IPS-18a (cell line): ENCODE results near the gene TKTL2.
"Not testable (repeated sequence)": the region's sequence is repeated elsewhere in the genome, so short reads cannot be mapped to it uniquely, and the experiment has no call there.

Experiments
- H3K27ac ChIP-seq: one replicate; pipeline ENCODE4 v1.5.1; 2013; ENCODE audit warnings: low read length
- H3K27me3 ChIP-seq: one replicate; pipeline ENCODE4 v1.6.1; 2013; ENCODE audit warnings: mild to moderate bottlenecking, low read length; ENCODE audit not compliant: control insufficient read depth, insufficient read depth
- H3K36me3 ChIP-seq: one replicate; pipeline ENCODE4 v1.6.1; 2013; ENCODE audit warnings: low read depth, low read length; ENCODE audit not compliant: control insufficient read depth
- H3K4me1 ChIP-seq: one replicate; pipeline ENCODE4 v1.6.1; 2013; ENCODE audit warnings: low read depth, low read length; ENCODE audit not compliant: control insufficient read depth
- H3K4me3 ChIP-seq: one replicate; pipeline ENCODE4 v1.5.1; 2013; ENCODE audit warnings: low read length
- H3K9ac ChIP-seq: one replicate; pipeline ENCODE4 v1.6.1; 2013; ENCODE audit warnings: mild to moderate bottlenecking, low read length, moderate library complexity
- H3K9me3 ChIP-seq: one replicate; pipeline ENCODE4 v1.6.1; 2013; ENCODE audit warnings: low read depth, low read length; ENCODE audit not compliant: control insufficient read depth

The TKTL2 gene

GRCh38 chr4:163484906-163485305 lies 11.4 kb upstream of the TKTL2 start:
- Histone ChIP-seq H3K4me3 (no peak overlapping the region), H3K9ac (no peak overlapping the region), H3K36me3 (no peaks in the 10 kb centered on the region), H3K27me3 (no peaks in the 10 kb centered on the region), H3K4me1 (peaks cover 4% of the 10 kb centered on the region), H3K9me3 (no peaks in the 10 kb centered on the region), H3K27ac (no peak overlapping the region)

- Histone ChIP-seq H3K4me3 (no peak overlapping the region), H3K27me3 (no peaks in the 10 kb centered on the region), H3K9ac (no peak overlapping the region), H3K36me3 (no peaks in the 10 kb centered on the region), H3K4me1 (peaks cover 4% of the 10 kb centered on the region), H3K27ac (no peak overlapping the region), H3K9me3 (no peaks in the 10 kb centered on the region)
Measured at GRCh38 chr4:163482190-163482589, 8.6 kb upstream of the TKTL2 start.

GRCh38 chr4:163476761-163477438 lies 3.3 kb upstream of the TKTL2 start:
- no peak overlapping the region for H3K27ac ChIP-seq
- no peaks in the 10 kb centered on the region for H3K4me1 ChIP-seq
- no peaks in the 10 kb centered on the region for H3K36me3 ChIP-seq
- H3K4me3 ChIP-seq, result no peak overlapping the region
- no peak overlapping the region for H3K9ac ChIP-seq
- H3K27me3 ChIP-seq, result no peaks in the 10 kb centered on the region
- H3K9me3 ChIP-seq, result no peaks in the 10 kb centered on the region

GRCh38 chr4:163474027-163474426 lies 473 bp upstream of the TKTL2 start:
- Histone ChIP-seq H3K27me3 (no peaks in the 10 kb centered on the region), H3K4me1 (no peaks in the 10 kb centered on the region), H3K4me3 (no peak overlapping the region), H3K9me3 (no peaks in the 10 kb centered on the region), H3K27ac (no peak overlapping the region), H3K9ac (no peak overlapping the region), H3K36me3 (no peaks in the 10 kb centered on the region)

- Histone ChIP-seq H3K27me3 (no peaks in the 10 kb centered on the region), H3K9ac (no peak overlapping the region), H3K4me3 (no peak overlapping the region), H3K36me3 (no peaks in the 10 kb centered on the region), H3K27ac (no peak overlapping the region), H3K9me3 (no peaks in the 10 kb centered on the region), H3K4me1 (no peaks in the 10 kb centered on the region)
Measured at GRCh38 chr4:163473130-163473529, 424 bp downstream of the TKTL2 start.

- Histone ChIP-seq H3K4me1 (no peaks in the 10 kb centered on the region), H3K4me3 (no peak overlapping the region), H3K27me3 (no peaks in the 10 kb centered on the region), H3K9ac (no peak overlapping the region), H3K36me3 (no peaks in the 10 kb centered on the region), H3K9me3 (no peaks in the 10 kb centered on the region), H3K27ac (no peak overlapping the region)
Measured at GRCh38 chr4:163470391-163470790, 3.2 kb downstream of the TKTL2 start.

GRCh38 chr4:163467082-163467770 lies 6.3 kb downstream of the TKTL2 start:
- Histone ChIP-seq H3K9me3 (no peaks in the 10 kb centered on the region), H3K4me3 (no peak overlapping the region), H3K9ac (no peak overlapping the region), H3K36me3 (no peaks in the 10 kb centered on the region), H3K27ac (no peak overlapping the region), H3K4me1 (no peaks in the 10 kb centered on the region), H3K27me3 (no peaks in the 10 kb centered on the region)

- Histone ChIP-seq H3K9ac (no peak overlapping the region), H3K4me3 (no peak overlapping the region), H3K9me3 (no peaks in the 10 kb centered on the region), H3K27ac (no peak overlapping the region), H3K36me3 (no peaks in the 10 kb centered on the region), H3K27me3 (no peaks in the 10 kb centered on the region), H3K4me1 (no peaks in the 10 kb centered on the region)
Measured at GRCh38 chr4:163462556-163462955, 11.0 kb downstream of the TKTL2 start.

- no peak overlapping the region for H3K4me3 ChIP-seq
- no peaks in the 10 kb centered on the region for H3K9me3 ChIP-seq
- H3K27me3 ChIP-seq, result no peaks in the 10 kb centered on the region
- H3K9ac ChIP-seq, result no peak overlapping the region
- no peaks in the 10 kb centered on the region for H3K36me3 ChIP-seq
- no peak overlapping the region for H3K27ac ChIP-seq
- no peaks in the 10 kb centered on the region for H3K4me1 ChIP-seq
Measured at GRCh38 chr4:163448540-163449203, 24.9 kb downstream of the TKTL2 start.

- Histone ChIP-seq H3K27ac (no peak overlapping the region), H3K9ac (no peak overlapping the region), H3K36me3 (no peaks in the 10 kb centered on the region), H3K9me3 (no peaks in the 10 kb centered on the region), H3K4me3 (no peak overlapping the region), H3K4me1 (no peaks in the 10 kb centered on the region), H3K27me3 (no peaks in the 10 kb centered on the region)
Measured at GRCh38 chr4:163447481-163447880, 26.1 kb downstream of the TKTL2 start.

- not testable (repeated sequence) for H3K27ac ChIP-seq, H3K4me1 ChIP-seq, H3K27me3 ChIP-seq, H3K4me3 ChIP-seq, H3K9ac ChIP-seq, H3K9me3 ChIP-seq, H3K36me3 ChIP-seq
Measured at GRCh38 chr4:163447023-163447422, 26.5 kb downstream of the TKTL2 start.

- Histone ChIP-seq H3K36me3 (no peaks in the 10 kb centered on the region), H3K27ac (no peak overlapping the region), H3K9me3 (no peaks in the 10 kb centered on the region), H3K4me3 (no peak overlapping the region), H3K27me3 (no peaks in the 10 kb centered on the region), H3K9ac (no peak overlapping the region), H3K4me1 (peaks cover 2% of the 10 kb centered on the region)
Measured at GRCh38 chr4:163440040-163440439, 33.5 kb downstream of the TKTL2 start.
